ENCODE measurements around the gene JPH3.
A peak's percentile ranks its signal among the peaks of the same experiment; 100 is the strongest.

The JPH3 gene

DNA sequence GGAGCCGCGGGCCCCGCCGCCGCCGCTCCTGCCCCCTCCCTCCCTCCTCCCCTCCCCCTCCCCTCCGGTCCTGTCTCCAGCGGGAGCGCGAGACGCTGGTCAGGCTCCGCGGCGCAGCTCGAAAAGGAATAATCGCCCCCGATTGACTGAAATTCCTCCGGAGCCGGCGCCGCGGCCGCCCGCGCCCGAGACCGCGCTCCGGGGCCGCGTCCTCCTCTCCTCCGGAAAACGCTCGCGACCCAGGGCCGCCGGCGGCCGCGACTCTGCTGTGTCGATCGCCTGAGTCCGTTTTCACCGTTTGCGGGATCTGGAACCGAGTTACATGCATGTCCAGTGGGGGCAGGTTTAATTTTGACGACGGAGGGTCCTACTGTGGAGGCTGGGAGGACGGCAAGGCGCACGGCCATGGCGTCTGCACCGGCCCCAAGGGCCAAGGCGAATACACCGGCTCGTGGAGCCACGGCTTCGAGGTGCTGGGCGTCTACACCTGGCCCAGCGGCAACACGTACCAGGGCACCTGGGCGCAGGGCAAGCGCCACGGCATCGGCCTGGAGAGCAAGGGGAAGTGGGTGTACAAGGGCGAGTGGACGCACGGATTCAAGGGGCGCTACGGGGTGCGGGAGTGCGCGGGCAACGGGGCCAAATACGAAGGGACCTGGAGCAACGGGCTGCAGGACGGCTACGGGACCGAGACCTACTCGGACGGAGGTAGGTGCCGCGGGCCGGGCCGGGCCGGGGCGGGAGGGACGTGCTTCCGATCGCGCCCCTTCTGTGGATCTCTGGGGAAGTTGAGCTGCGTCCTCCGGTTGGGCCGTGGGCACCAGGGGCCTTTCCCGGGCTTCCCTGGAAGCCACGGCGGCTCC, 744 bp downstream of the JPH3 start:
- DNase-seq: no peak

DNA sequence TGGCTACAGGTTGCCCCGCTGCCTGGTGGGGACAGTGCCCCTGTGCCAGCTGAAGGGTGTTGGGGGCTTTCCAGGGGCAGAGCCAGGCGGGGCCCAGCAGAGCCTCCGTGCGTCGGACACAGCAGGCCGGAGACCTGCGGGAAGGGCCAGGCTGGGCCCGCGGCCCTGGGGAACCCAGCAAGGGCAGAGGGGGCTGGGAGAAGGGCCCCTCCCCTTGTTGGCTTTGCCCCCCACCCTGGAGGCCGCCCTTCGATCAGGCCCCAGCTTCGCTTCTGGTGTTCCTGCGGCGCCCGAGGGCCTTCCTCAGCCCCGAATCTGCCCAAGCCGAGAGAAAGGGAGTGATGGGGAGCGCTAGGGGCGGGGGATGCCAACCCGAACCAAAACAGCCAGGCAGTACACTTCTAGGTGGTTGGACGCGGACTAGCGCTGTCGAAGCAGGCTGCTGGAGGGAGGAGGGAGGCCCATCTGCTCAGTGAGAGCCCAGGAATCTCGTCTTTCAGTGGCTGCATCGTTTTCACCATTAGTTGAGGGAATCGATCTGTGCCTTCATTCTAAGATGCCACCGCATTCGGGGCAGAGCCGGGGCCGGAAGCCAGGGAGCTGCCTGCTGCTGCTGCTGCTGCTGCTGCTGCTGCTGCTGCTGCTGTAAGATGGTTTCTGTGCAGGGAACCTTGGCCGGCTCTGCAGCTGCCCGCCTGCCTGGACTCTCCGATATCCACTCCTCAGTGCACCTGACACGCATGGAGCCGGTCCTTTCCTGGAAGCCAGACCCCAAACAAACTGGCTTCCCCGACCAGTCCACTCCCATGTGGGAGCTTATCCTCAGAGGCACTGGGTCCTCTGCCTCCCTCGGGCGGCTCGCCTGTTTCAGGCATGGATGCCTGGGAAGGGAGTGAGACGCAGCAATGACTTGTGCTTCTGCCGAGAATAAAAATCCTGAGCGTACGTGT, 1.7 kb downstream of the JPH3 start:
- DNase-seq: no peak

DNA sequence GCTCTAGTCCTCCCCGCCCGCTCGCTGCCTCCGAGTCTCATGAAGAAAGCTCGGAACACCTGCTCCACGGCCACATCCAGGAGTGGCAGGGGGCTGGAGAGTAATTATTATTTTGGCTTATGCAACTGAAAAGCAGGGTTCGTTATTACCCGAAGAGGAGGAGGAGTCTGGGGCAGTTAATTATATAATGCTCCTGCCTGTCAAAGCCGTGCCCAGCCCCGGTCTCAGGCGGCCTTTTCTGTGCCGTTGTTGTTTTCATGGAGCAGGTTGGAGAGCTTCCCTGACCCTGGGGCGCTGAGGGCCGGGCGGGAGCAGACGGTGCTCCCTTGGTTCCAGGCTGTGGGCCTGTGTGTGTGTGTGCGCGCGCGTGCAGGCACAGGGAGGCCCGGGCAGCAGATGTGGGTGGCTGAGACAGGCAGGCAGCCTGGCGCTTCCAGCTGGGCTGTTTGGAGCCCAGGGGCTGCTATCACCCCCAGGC, 2.4 kb downstream of the JPH3 start:
- peak; percentile 6 for DNase-seq

DNA sequence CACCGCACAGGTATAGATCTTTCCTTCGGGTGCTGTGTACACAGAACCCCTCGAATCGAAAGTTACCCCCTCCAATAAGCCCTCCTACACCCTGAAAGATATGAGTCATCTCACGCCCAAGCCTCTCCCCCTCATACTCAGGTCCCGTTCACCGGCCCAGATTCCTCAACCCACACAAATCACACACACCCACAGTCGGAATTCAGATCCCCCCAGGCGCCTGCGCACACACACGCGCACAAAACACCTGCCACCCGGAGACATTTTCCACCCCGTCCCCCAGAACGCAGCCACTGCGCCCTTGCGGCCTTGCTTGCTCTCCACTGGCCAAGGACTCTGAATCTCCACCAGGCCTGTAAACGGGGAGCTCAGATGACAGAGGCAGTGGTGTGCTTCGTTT, 4.9 kb downstream of the JPH3 start:
- DNase-seq: no peak

DNA sequence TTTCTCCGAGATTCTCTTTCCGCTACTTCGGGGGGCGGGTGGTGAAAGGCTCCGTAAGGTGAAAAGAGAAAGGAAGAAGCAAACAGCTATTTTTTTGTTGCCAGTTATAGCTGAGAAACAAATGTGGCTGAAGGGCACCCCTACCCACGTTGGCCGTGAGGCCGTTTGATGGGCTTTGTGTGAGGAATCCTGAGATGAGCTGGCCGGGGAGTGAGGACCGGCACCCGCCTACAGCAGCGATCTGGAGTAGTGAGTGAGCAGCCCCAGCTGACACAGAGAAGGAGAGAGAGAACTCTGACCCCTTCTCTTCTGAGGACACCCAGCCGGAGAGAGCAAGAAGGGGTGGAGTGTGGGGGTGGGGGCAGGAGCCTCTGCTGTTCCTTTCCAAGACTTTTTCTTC, 5.6 kb downstream of the JPH3 start:
- no peak for DNase-seq

DNA sequence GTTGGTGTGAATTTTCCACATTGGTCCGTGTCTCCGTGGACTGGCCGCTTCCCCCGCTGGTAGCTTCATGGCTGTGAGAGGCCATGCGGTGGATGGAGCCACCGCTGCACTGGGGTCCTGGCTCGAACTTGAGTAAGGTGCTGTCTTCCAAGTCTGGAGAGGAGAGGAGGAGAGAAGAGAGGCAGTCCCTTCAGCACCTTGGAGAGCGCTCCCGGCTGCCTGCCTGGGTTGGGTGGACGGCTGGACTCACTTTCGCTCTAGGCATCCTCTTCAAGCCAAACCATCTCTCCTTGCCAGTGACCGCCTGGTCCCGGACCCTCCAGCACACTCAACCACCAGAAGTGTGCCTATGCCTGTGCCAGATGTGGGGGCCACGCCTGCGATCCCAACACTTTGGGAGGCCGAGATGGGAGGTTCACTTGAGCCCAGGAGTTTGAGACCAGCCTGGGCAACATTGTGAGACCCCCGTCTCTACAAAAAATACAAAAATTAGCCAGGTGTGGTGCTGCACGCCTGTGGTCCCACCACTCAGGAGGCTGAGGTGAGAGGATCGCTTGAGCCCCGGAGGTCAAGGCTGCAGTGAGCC, 6.2 kb downstream of the JPH3 start:
- no peak for DNase-seq

DNA sequence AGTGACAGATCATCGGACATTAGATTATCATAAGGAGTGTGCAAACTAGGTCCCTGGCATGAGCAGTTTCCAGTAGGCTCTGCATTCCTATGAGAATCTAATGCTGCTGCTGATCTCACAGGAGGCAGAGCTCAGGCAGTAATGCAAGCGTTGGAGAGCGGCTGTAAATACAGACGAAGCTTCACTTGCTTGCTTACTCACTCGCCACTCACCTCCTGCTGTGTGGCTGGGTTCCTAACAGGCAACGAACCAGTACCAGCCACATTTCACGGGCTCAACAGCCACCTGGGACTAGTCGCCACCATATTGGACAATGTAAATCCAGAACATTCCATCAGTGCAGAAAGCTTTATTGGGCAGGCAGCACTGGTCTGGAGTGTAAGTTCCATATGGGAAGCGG, 7.7 kb downstream of the JPH3 start:
- DNase-seq: no peak

DNA sequence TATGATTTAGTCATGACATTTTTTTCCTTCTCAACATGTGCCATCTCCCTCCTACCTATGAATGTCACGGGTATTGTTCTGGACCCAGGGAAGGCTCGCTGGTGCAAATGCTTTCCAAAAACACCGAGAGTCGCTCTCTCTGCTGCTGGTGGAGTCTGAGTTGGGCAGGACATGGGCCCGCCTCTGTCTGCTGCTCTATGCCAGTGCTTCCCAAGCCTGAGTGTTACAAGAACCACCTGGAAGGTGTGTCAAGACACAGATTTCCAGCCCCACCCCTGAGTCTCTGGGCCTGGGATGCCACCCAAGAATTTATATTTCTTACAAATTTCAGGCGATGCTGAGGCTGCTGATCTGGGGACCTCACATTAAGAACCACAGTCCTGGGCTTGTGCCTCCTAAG, 9.1 kb downstream of the JPH3 start:
- DNase-seq: no peak

DNA sequence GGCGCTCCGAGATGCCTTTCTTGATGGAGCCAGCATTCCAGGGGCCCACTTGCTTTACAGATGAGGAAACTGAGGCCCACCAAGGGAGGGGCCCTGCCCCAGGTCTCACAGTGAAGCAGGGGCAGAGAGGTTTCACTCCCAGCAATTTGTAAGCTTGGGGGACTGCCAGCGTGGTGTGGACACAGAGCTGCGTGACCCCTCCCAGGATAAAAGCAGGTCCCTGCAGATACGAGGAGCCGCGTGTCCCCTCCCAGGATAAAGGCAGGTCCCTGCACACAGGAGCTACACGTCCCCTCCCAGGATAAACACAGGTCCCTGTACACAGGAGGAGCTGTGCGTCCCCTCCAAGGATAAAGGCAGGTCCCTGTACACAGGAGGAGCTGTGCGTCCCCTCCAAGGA, 11.7 kb downstream of the JPH3 start:
- no peak for DNase-seq

DNA sequence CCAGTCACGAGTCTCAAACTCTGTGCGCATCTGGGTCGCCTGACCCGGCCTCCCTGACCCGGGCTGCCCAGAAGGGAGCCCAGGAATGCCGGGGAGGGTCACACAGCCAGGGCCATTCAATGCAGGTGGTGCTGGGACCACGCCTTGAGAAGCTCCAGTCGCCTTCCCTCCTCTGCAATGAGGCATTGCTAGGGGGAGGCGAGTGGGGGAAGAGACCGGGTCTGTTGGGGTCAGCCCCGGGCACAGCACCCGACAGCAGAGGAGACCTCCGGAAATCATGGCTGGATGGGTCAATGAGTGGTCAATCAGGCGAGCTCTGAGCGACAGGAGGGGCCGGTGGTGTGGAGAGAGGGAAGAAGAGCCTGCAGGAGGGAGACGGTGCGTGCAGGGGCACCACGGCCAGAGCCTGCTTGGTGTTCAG, 13.3 kb downstream of the JPH3 start:
- DNase-seq: no peak

DNA sequence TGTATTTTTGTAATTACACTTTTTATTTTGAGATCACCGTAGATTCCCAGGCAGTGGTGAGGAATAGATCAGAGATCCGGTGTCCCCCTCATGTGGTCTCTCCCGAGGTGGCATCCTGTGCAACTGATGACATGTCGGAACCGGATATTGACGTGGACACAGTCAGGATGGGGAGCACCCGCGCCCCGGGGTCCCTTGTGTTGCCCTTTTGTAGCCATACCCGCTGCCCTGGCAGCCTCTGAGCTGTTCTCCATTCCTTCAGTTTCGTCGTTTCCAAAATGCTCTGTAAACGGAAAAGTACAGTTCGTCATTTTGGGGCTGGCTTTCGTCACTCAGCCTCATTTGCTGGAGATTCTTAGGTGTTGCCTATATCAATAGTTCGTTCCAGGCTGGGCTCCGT, 14.2 kb downstream of the JPH3 start:
- DNase-seq: no peak

DNA sequence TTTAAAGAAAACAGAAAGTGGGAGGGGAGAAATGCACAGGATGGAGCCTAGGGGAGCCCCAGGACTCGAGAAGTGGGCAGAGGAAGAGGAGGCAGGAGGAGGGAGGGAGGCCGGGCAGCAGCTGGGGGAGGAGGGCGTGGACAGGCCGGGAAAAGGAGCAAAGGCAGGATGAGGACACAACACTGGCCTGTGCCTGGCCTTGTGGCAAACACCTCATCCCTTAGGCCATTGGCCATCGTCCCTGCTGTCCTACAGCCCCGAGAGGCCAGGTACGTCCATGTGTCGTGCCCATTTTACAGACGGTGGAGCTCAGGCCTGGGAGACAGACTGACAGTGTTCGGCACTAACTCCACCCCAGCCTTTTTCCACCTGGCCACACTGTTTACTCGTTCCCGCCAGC, 15.9 kb downstream of the JPH3 start:
- DNase-seq: no peak

DNA sequence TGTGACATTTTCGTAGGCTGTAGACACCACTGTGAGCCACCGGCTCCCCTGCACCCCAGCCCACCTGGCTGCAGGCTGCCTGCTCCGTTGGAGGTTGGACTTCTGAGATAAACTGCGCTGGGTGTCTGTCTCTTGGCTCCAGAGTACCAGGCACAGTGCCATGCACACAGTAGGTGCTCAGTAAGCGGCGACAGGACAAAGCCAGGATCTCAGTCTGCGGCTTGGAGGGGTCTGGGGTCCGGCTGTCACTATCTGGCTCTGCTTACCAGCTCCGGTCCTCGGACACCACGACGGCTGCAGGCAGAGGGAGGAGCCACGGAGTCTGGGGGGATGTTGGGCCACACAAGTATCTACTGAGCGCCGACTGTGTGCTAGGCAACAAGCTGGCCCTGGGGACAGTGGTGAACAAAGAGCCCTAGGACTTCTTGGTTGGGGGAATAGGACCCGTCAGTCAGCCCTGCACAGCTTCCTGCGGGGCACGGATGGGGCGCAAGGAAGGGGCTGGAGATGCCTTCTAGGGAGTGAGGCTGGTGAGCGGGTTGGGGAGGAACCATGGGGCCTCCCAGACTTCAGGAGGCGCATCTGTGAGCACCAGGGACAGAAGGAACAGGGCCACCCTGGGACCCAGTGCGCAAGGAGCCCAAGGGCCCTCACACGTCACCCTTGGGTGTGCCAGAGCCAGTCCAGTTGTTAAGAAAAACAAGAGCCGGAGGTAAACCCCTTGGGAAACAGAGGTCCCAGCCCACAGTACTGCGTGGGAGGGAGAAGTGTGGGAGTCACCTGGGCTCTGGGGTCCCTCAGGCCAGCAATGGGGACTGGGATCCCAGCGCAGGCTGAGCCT, 17.3 kb downstream of the JPH3 start:
- no peak for DNase-seq

DNA sequence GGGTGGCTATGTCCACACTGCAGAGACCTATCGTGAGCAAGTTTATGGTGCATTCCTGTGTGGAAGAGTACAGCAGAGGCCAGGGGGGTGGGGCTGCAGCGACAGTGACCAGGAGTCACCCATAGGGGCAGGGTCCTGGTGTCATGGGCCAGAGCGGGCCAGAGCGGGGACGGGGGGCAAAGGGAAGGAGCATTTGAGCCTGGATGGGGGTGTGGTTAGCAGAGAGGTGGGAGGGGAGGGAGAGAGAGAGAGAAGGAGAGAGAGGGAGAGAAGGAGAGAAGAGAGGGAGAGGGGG, 17.8 kb downstream of the JPH3 start:
- no peak for DNase-seq

DNA sequence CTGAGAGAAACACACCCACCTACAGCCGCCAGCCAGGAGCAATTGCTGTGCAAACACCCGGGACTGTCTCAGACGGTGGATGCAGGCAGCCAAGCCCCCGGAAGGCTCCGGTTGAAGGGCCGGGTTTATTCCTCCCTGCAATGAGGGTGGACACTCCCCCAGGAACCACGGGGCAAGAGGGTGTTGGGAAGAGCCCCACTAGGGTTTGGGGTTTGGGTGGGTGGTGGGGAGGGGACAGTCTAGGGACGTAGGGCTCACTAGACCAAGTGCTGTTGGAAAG, 19.2 kb downstream of the JPH3 start:
- no peak for DNase-seq

DNA sequence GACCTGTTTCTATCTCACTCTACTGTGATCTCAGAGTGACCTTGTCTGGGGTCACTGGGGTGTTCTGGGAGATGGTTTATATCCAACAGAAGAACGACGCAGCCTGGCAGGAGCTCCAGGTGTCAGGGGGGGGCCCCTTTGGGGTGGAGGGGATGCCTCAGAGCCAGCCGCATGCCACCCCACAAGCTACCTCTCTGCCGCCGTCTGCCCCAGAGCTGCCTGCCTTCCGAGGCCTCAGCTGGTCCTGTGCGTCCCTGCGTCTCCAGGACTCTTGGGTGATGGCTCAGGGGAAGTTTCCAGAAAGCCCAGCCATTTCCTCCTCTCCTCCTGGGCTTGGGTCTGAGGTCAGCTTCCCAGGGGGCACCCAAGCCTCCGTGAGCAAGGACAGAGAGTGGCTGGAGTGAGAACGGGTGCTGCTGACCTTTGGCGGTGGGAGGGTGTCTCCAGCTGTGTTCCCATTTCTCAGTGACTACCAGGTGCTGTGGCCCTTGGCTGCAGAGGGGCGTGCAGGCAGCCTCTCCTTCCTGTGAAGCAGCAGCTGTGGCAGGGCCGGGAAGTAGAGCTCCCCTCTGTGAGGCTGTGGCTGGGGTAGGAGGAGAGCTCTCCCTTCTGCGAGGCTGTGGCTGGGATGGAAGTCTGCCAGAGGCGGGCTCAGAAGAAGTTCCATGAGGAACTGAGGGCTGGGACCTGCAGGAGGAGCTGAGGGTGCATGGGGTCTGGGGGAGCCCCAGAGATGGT, 19.8 kb downstream of the JPH3 start:
- DNase-seq: no peak

DNA sequence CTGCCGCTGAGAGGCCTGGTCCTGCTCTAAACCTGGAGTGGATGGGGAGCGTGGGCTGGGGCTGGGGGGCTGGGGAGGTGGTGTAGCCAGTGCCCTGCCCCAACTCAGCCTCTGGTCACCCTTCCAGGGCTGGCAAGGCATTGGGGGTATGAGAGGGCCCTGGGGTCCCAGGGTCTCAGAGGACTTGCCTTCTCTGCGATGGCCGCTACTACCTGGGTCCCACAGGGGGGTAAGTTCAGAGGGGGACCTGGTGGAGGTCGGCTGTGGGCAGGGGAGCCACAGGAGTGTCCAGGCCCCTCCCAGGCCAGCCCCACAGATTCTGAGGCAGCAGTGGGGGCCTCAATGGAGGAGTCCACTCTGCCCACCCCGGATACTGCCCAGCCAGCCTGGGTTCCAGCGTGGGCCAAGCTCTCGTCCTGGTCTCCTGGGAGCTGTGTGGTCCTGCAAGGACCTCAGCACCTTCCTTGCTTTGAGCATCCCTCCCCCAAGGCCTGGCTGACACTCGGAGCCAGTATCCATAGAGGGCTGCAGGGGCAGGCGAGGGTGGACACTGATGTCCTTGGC, 20.5 kb downstream of the JPH3 start:
- DNase-seq: no peak

DNA sequence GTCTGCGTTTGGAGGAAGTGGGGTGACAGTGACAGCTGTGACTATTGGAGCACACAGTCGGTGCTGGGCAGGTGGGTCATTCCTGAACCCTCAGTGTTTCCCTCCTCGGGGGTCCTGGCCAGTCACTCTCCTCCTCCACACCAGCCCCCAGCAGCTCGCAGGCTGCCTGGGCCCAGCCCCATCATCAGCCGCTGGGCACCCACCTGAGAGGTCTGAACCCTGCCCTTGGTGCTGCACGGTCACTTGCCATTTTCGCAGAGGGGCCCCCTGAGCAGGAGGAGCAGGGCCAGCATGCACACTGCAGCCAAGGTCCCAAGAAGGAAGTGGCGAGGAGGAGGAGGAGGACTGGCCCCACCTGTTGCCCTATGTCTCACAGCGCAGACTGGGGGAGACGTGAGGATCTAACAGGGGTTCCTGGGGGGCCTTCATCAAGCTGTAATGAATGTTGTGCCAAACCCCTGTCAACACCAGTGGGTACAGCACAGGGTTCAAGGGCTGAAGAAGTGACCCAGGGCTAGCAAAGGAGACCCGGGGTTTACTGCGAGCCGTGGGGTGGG, 23.0 kb downstream of the JPH3 start:
- no peak for DNase-seq

DNA sequence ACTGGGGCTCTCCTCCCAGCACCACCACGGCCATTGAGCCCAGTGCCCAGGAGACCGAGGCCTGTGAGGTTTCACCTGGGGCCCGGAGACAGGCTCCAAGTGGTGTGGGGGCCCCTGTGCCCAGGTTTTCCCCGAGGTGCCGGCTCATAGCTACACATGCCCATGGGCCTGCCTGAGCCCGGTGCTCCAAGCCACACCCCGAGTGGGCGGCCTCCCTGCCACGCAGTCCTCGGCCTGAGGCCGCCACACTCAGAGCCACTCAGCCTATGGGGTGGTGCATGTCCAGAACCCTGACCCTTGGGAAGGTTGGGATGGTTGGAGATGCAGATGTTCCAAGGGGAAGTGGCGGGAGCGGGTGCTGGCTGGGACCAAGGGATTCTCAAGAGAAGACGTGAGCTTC, 24.1 kb downstream of the JPH3 start:
- DNase-seq: no peak

DNA sequence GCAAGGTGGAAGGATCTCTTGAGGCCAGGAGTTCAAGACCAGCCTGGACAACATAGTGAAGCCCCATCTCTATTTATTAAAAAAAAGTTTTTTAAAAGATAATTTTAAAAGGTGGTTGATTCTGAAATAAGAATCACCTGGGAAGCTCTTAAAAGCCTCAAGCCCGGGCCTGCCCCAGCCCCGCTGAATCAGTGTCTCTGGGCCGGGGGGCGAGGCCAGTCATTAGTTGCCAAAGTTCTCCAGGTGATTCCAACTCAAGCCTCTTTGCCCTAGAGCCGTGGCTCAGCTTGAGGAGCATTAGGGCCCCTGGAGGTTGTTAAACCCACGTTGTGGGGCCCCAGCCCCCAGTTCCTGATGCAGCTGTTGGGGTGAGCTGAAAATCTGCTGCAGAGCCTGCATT, 24.6 kb downstream of the JPH3 start:
- DNase-seq: no peak

DNA sequence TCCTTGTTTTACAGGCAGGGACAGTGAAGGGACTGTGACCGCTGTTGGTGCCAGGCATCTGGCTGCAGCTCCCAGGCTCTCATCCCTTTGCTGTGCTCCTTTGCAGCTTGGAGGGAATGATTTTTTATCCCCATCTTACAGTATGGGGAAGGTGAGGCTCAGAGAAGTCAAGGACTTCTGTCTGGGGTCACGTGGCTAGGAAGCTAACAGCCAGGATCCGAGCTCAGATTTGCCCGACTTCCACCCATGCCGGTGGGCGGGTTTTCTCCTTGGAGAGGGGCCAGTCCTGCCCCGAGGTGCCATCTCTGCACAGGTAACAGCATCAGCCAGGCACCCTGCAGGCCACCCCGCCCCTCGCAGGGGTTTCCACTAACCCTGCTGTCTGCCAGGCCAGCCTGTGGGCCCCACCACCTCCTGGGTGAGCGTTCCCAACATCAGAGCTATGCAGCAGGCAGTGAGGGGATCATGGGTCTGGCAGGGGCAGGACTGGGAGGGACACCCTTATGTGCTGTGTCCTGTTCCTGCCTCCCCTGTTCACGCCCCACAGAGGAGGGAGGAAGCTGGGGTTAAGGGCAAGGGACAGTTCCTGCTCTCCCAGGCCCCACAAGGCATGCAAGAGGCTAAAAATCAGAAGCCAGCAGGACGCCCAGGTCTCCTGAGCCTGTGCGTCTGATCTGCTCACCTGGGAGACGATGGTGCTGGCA, 25.4 kb downstream of the JPH3 start:
- DNase-seq: no peak

Data from NCI-H1092 treated with DMSO at 0.1 percent for 48 hours (cell line).